AG09319 (cell line): Measurements from ENCODE around the gene CHN2.
"Not testable (repeated sequence)": the region's sequence is repeated elsewhere in the genome, so short reads cannot be mapped to it uniquely, and the experiment has no call there.

Experiments
- DNase-seq: peaks from one replicate; pipeline ENCODE4 v3.0.0-alpha.2; 2010; ENCODE audit warnings: low read depth; ENCODE audit errors: extremely low read depth
- TF ChIP-seq, protein P1 (sequence below): IDR thresholded peaks from 2 replicates; pipeline ENCODE4 v1.5.1; 2011; ENCODE audit warnings: low read depth, mild to moderate bottlenecking, inconsistent platforms, low read length, moderate library complexity

CHN2 gene

DNA sequence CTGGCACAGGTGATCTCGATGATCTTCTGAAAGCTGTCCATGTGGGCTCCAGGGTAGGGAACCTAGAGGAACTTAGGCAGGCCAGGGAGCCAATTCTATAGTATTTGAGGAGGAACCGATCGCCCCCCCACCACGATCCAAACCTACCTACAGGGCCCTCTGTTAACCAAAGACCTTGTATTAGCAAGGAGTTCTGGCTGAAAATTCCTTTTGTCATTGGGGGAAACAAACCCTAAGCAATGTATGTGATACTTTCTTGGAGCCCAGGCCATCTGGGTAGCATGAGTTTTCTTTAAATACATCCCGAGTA is 62.1 kb downstream of the CHN2 start:
- TF ChIP-seq, protein P1, sequence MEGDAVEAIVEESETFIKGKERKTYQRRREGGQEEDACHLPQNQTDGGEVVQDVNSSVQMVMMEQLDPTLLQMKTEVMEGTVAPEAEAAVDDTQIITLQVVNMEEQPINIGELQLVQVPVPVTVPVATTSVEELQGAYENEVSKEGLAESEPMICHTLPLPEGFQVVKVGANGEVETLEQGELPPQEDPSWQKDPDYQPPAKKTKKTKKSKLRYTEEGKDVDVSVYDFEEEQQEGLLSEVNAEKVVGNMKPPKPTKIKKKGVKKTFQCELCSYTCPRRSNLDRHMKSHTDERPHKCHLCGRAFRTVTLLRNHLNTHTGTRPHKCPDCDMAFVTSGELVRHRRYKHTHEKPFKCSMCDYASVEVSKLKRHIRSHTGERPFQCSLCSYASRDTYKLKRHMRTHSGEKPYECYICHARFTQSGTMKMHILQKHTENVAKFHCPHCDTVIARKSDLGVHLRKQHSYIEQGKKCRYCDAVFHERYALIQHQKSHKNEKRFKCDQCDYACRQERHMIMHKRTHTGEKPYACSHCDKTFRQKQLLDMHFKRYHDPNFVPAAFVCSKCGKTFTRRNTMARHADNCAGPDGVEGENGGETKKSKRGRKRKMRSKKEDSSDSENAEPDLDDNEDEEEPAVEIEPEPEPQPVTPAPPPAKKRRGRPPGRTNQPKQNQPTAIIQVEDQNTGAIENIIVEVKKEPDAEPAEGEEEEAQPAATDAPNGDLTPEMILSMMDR, result no peak
- no peak for DNase-seq

DNA sequence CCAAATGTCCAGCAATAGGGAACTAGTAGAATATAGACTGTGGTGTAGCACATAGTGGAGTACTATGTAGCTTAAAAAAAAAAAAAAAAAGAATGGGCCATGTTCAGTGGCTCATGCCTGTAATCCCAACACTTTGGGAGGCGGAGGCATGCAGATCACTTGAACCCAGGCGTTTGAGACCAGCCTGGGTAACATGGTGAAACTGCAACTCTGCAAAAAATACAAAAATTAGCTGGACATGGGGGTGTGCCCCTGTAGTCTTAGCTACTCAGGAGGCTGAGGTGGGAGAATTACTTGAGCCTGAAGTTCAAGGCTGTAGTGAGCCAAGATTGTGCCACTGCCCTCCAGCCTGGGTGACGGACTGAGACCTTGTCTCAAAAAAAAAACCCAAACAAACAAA is 64.4 kb downstream of the CHN2 start:
- TF ChIP-seq, protein P1, result no peak

GRCh38 chr7:29262191-29262917 is 67.8 kb downstream of the CHN2 start:
- DNase-seq, result no peak
- TF ChIP-seq, protein P1, result no peak

More for the DNA sequence above, 64.4 kb downstream of the CHN2 start:
- no peak for DNase-seq

DNA sequence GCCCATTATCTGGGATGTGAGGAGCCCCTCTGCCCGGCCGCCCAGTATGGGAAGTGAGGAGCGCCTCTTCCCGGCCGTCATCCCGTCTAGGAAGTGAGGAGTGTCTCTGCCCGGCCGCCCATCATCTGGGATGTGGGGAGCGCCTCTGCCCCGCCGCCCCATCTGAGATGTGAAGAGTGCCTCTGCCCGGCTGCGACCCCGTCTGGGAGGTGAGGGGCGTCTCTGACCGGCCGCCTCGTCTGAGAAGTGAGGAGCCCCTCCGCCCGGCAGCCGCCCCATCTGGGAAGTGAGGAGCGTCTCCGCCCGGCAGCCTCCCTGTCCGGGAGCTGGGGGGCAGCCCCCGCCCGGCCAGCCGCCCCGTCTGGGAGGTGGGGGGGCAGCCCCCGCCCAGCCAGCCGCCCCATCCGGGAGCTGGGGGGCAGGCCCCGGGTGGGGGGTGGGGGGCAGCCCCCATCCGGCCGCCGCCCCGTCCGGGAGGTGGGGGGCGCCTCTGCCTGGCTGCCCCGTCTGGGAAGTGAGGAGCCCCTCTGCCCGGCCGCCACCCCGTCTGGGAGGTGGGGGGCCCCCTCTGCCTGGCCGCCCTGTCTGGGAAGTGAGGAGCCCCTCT is 69.1 kb downstream of the CHN2 start:
- DNase-seq, result not testable (repeated sequence)

- TF ChIP-seq, protein P1, result no peak
- DNase-seq, result no peak
Observed at GRCh38 chr7:29265208-29265923, 70.8 kb downstream of the CHN2 start.

DNA sequence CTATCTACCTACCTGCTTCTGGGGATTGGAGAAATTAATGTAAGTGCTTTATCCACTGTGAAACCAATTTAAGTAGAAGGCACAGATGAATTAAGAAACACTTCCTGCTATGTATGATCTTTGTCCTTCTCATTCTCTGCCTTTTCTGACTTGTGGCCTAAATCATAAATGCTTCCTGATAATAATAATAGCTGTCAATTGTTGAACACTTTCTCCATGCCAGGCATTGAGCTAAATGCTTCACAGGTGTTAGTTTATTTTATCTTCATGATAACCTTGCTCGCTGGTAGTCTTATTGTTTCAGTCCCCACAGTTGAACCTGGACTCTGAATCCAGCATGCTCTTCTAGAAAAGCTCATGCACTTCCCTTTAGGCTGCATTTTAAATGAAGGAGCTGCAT is 75.4 kb downstream of the CHN2 start:
- TF ChIP-seq, protein P1, result no peak
- DNase-seq, result no peak

DNA sequence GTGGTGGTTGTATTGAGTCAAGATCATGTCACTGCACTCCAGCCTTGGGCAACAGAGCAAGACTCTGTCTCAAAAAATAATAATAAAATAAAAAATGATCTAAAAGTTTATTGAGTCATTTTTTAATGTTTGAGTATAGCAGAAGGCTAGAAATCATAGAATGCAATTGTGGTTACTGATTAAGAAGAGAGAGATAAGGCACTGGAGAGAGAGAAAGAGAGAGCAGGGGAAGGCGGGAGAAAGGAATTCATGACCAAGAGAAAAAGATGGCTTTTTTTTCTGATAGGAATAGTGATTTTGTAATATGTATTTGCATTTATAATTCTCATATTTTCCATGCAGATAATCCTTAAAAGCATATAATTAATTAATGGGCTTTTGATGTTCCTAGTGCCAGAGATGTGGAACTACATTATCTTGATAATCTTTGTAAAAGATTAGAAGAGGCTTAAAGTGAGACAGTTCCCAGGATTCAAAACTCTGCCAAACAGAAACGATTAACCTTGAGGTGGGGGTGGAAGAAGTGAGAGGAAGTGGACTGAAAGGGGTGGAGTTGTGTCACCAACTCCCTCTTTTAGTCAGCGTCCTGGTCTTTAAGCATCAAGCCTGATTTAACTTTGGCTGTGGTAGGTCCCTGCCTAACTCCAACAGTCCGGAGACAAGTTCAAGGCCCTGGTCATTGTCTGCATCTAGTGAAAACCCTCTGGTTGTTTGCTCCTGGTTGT is 76.2 kb downstream of the CHN2 start:
- DNase-seq, result no peak
- TF ChIP-seq, protein P1, result no peak
